Measurements from ENCODE around the gene RPS5.
"Not testable (repeated sequence)": the region's sequence is repeated elsewhere in the genome, so short reads cannot be mapped to it uniquely, and the experiment has no call there.

RPS5 gene

GRCh38 chr19:58386576-58387337 lies at the start of gene RPS5:
RPS5 (plus strand) TSS chr19:58387269; CDS start chr19:58388138, 869 bp downstream.
- DNase-seq: peak; percentile 95

GRCh38 chr19:58338336-58338735 lies 48.7 kb upstream of the RPS5 start:
- DNase-seq: no peak

GRCh38 chr19:58338825-58339558 lies 48.1 kb upstream of the RPS5 start:
- DNase-seq: no peak

GRCh38 chr19:58345558-58345957 lies 41.5 kb upstream of the RPS5 start:
- DNase-seq: no peak

GRCh38 chr19:58346961-58347929 lies 39.8 kb upstream of the RPS5 start:
- peak; percentile 41 for DNase-seq

GRCh38 chr19:58348080-58348479 lies 39.0 kb upstream of the RPS5 start:
- not testable (repeated sequence) for DNase-seq

GRCh38 chr19:58349590-58349989 lies 37.5 kb upstream of the RPS5 start:
- no peak for DNase-seq

GRCh38 chr19:58350001-58350861 lies 36.8 kb upstream of the RPS5 start:
- no peak for DNase-seq

- no peak for DNase-seq
These were observed 36.1 kb upstream of the RPS5 start for GRCh38 chr19:58350871-58351557.

GRCh38 chr19:58351558-58351878 lies 35.6 kb upstream of the RPS5 start:
- DNase-seq: no peak

- DNase-seq: no peak
These were observed 34.9 kb upstream of the RPS5 start for GRCh38 chr19:58351990-58352755.

GRCh38 chr19:58352760-58353671 lies 34.1 kb upstream of the RPS5 start, which contains the start of gene A1BG:
A1BG (minus strand) TSS chr19:58353492; CDS start chr19:58353437, 55 bp downstream.
- no peak for DNase-seq

- no peak for DNase-seq
These were observed 33.2 kb upstream of the RPS5 start for GRCh38 chr19:58353717-58354477.

- DNase-seq: no peak
These were observed 32.5 kb upstream of the RPS5 start for GRCh38 chr19:58354478-58355030.

- no peak for DNase-seq
These were observed 31.8 kb upstream of the RPS5 start for GRCh38 chr19:58355215-58355796.

- DNase-seq: no peak
These were observed 30.9 kb upstream of the RPS5 start for GRCh38 chr19:58355908-58356765.

Measured in NCI-H1092 treated with DMSO at 0.1 percent for 48 hours (cell line).